HepG2 (cell line): ENCODE data around the gene ACSM3. TPM values are rescaled to one million over a fixed set of nuclear protein-coding genes. Genes with fewer than 3 reads are reported as not detected.

Experiments
- BRCA1 ChIP-seq: sonication (generic); formaldehyde crosslinking; IDR thresholded peaks from 2 replicates; pipeline ENCODE4 v1.4.0; 2020; ENCODE audit warnings: missing genetic modification reagents
- HNF4A ChIP-seq: sonication (generic); formaldehyde crosslinking; IDR thresholded peaks from 2 replicates; pipeline ENCODE4 v1.4.0; 2020; ENCODE audit warnings: missing genetic modification reagents
- KMT2B ChIP-seq: IDR thresholded peaks from 2 replicates; pipeline ENCODE4 v1.6.1; 2016; ENCODE audit warnings: missing genetic modification reagents, missing compliant biosample characterization
- NR2C2 ChIP-seq: sonication (generic); formaldehyde crosslinking; IDR thresholded peaks from 2 replicates; pipeline ENCODE4 v1.4.0; 2020; ENCODE audit warnings: missing genetic modification reagents, mild to moderate bottlenecking, moderate library complexity, borderline replicate concordance
- SAP130 ChIP-seq: IDR thresholded peaks from 2 replicates; pipeline ENCODE4 v1.6.1; 2016; ENCODE audit warnings: low read depth
- ZMYM2 ChIP-seq: sonication (generic); formaldehyde crosslinking; IDR thresholded peaks from 2 replicates; pipeline ENCODE4 v1.8.0; 2022; ENCODE audit warnings: mild to moderate bottlenecking, missing genetic modification reagents
- ZNF10 ChIP-seq: sonication (generic); formaldehyde crosslinking; IDR thresholded peaks from 2 replicates; pipeline ENCODE4 v1.4.0; 2020; ENCODE audit warnings: mild to moderate bottlenecking, low read depth, missing genetic modification reagents, borderline replicate concordance
- ZNF44 ChIP-seq: sonication (generic); formaldehyde crosslinking; IDR thresholded peaks from 2 replicates; pipeline ENCODE4 v1.5.1; 2020; ENCODE audit warnings: mild to moderate bottlenecking, missing genetic modification reagents
- ZNF839 ChIP-seq: sonication (generic); formaldehyde crosslinking; IDR thresholded peaks from 2 replicates; pipeline ENCODE4 v1.4.0; 2020; ENCODE audit warnings: missing genetic modification reagents, mild to moderate bottlenecking, borderline replicate concordance
- polyA plus RNA-seq, 8 experiments: library from polyadenylated mRNA; depleted of rRNA in 3 of 8; stranded (reverse) in 7 of 8; unstranded in 1 of 8; fragments of >200 nt; fragmentation: Illumina TruSeq in 4 of 8; extraction: Trizol in 4 of 8; gene quantifications; 2 replicates each; pipeline versions ENCODE4 v1.2.1 to v1.2.3, GENCODE V29; 2011 to 2016; ENCODE audit warnings: low read depth in 4 of 8, missing spikeins in 1 of 8, mixed read lengths in 1 of 8; ENCODE audit not compliant: insufficient read depth in 1 of 8
- total RNA-seq, 5 experiments: library from RNA; depleted of rRNA; stranded (reverse); fragments of >200 nt; fragmentation: Illumina TruSeq; extraction: Trizol; gene quantifications; 2 replicates each; pipeline ENCODE4 v1.2.3, GENCODE V29; 2016; ENCODE audit warnings: low read depth in 1 of 5
- TF ChIP-seq, protein P1 (sequence below): sonication (generic); formaldehyde crosslinking; IDR thresholded peaks from 2 replicates; pipeline ENCODE4 v1.4.0; 2020; ENCODE audit warnings: missing genetic modification reagents, borderline replicate concordance
- TF ChIP-seq, protein P2 (sequence below): sonication (generic); formaldehyde crosslinking; IDR thresholded peaks from 2 replicates; pipeline ENCODE4 v1.4.0; 2020; ENCODE audit warnings: missing genetic modification reagents, mild to moderate bottlenecking, borderline replicate concordance
- TF ChIP-seq, protein P3 (sequence below): IDR thresholded peaks from 2 replicates; pipeline ENCODE4 v1.6.1; 2016; ENCODE audit warnings: low read depth, control low read depth
- TF ChIP-seq, protein P4 (sequence below): sonication (generic); formaldehyde crosslinking; IDR thresholded peaks from 2 replicates; pipeline ENCODE4 v1.8.1; 2023; ENCODE audit warnings: mild to moderate bottlenecking, missing genetic modification reagents, borderline replicate concordance
- TF ChIP-seq, protein P5 (sequence below): sonication (generic); formaldehyde crosslinking; IDR thresholded peaks from 2 replicates; pipeline ENCODE4 v1.4.0; 2020; ENCODE audit warnings: mild to moderate bottlenecking, missing genetic modification reagents
- TF ChIP-seq, protein P6 (sequence below): sonication (generic); formaldehyde crosslinking; IDR thresholded peaks from 2 replicates; pipeline ENCODE4 v1.5.1; 2020; ENCODE audit warnings: mild to moderate bottlenecking, missing genetic modification reagents, moderate library complexity

ACSM3 gene
- total and polyA plus RNA-seq, 2 of the 13 experiments (the other 11 are each of a cell fraction or from before 2014, with no cell fraction given) = 74.0 to 108 TPM

DNA sequence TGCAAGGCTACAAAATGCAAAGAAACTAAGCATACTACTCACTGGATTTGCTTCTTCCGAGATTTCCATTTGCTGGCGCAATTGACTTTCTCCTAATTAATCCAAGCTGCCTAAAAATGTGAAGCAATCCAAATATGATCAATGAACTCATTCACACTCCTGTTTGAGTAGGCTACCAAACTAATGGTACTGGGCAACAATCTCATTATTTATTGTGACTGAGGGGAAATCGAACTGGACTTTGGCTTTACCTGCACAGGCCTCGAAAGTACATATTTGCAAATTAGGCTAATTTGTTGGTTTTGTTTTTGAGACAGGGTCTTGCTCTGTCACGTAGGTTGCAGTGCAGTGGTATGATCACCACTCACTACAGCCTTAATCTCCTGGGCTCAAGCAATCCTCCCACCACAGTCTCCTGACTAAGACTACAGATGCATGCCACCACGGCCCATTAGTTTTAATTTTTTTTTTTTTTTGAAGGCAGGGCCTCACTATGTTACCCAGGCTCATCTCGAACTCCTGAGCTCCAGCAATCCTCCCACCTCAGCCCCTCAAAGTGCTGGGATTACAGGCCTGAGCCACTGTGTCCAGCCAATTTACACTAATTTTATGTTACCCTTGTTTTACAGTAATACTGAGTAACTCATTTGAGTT, 39.9 kb downstream of the ACSM3 start (continued):
- no peak for TF ChIP-seq ZMYM2
- TF ChIP-seq, protein P1, sequence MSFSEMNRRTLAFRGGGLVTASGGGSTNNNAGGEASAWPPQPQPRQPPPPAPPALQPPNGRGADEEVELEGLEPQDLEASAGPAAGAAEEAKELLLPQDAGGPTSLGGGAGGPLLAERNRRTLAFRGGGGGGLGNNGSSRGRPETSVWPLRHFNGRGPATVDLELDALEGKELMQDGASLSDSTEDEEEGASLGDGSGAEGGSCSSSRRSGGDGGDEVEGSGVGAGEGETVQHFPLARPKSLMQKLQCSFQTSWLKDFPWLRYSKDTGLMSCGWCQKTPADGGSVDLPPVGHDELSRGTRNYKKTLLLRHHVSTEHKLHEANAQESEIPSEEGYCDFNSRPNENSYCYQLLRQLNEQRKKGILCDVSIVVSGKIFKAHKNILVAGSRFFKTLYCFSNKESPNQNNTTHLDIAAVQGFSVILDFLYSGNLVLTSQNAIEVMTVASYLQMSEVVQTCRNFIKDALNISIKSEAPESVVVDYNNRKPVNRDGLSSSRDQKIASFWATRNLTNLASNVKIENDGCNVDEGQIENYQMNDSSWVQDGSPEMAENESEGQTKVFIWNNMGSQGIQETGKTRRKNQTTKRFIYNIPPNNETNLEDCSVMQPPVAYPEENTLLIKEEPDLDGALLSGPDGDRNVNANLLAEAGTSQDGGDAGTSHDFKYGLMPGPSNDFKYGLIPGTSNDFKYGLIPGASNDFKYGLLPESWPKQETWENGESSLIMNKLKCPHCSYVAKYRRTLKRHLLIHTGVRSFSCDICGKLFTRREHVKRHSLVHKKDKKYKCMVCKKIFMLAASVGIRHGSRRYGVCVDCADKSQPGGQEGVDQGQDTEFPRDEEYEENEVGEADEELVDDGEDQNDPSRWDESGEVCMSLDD (CRISPR knock-in tag) = no peak
- TF ChIP-seq, protein P2, sequence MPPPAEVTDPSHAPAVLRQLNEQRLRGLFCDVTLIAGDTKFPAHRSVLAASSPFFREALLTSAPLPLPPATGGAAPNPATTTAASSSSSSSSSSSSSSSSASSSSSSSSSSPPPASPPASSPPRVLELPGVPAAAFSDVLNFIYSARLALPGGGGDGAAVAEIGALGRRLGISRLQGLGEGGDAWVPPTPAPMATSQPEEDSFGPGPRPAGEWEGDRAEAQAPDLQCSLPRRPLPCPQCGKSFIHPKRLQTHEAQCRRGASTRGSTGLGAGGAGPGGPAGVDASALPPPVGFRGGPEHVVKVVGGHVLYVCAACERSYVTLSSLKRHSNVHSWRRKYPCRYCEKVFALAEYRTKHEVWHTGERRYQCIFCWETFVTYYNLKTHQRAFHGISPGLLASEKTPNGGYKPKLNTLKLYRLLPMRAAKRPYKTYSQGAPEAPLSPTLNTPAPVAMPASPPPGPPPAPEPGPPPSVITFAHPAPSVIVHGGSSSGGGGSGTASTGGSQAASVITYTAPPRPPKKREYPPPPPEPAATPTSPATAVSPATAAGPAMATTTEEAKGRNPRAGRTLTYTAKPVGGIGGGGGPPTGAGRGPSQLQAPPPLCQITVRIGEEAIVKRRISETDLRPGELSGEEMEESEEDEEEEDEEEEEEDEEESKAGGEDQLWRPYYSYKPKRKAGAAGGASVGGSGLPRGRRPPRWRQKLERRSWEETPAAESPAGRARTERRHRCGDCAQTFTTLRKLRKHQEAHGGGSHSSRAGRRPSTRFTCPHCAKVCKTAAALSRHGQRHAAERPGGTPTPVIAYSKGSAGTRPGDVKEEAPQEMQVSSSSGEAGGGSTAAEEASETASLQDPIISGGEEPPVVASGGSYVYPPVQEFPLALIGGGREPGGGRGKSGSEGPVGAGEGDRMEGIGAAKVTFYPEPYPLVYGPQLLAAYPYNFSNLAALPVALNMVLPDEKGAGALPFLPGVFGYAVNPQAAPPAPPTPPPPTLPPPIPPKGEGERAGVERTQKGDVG (CRISPR knock-in tag) = no peak
- TF ChIP-seq ZNF10 = no peak
- TF ChIP-seq HNF4A (CRISPR knock-in tag) = peak; percentile 93
- TF ChIP-seq, protein P3, sequence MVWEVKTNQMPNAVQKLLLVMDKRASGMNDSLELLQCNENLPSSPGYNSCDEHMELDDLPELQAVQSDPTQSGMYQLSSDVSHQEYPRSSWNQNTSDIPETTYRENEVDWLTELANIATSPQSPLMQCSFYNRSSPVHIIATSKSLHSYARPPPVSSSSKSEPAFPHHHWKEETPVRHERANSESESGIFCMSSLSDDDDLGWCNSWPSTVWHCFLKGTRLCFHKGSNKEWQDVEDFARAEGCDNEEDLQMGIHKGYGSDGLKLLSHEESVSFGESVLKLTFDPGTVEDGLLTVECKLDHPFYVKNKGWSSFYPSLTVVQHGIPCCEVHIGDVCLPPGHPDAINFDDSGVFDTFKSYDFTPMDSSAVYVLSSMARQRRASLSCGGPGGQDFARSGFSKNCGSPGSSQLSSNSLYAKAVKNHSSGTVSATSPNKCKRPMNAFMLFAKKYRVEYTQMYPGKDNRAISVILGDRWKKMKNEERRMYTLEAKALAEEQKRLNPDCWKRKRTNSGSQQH (CRISPR knock-in tag) = no peak
- TF ChIP-seq, protein P4, sequence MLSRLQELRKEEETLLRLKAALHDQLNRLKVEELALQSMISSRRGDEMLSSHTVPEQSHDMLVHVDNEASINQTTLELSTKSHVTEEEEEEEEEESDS (CRISPR knock-in tag) = peak; percentile 84; the same call in 1 of the 2 replicates
- peak; percentile 29; the same call in 1 of the 2 replicates for TF ChIP-seq NR2C2
- peak; percentile 85; the same call in 1 of the 2 replicates for TF ChIP-seq ZNF44 (CRISPR knock-in tag)
- TF ChIP-seq, protein P5, sequence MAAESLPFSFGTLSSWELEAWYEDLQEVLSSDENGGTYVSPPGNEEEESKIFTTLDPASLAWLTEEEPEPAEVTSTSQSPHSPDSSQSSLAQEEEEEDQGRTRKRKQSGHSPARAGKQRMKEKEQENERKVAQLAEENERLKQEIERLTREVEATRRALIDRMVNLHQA (CRISPR knock-in tag) = no peak; the same call in 1 of the 2 replicates
- peak; percentile 76; the same call in 1 of the 2 replicates for TF ChIP-seq BRCA1
- peak; percentile 69 for TF ChIP-seq SAP130 (CRISPR knock-in tag)
- no peak for TF ChIP-seq ZNF839
- TF ChIP-seq, protein P6, sequence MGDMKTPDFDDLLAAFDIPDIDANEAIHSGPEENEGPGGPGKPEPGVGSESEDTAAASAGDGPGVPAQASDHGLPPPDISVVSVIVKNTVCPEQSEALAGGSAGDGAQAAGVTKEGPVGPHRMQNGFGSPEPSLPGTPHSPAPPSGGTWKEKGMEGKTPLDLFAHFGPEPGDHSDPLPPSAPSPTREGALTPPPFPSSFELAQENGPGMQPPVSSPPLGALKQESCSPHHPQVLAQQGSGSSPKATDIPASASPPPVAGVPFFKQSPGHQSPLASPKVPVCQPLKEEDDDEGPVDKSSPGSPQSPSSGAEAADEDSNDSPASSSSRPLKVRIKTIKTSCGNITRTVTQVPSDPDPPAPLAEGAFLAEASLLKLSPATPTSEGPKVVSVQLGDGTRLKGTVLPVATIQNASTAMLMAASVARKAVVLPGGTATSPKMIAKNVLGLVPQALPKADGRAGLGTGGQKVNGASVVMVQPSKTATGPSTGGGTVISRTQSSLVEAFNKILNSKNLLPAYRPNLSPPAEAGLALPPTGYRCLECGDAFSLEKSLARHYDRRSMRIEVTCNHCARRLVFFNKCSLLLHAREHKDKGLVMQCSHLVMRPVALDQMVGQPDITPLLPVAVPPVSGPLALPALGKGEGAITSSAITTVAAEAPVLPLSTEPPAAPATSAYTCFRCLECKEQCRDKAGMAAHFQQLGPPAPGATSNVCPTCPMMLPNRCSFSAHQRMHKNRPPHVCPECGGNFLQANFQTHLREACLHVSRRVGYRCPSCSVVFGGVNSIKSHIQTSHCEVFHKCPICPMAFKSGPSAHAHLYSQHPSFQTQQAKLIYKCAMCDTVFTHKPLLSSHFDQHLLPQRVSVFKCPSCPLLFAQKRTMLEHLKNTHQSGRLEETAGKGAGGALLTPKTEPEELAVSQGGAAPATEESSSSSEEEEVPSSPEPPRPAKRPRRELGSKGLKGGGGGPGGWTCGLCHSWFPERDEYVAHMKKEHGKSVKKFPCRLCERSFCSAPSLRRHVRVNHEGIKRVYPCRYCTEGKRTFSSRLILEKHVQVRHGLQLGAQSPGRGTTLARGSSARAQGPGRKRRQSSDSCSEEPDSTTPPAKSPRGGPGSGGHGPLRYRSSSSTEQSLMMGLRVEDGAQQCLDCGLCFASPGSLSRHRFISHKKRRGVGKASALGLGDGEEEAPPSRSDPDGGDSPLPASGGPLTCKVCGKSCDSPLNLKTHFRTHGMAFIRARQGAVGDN (CRISPR knock-in tag) = no peak
- TF ChIP-seq KMT2B (CRISPR knock-in tag) = peak; percentile 67
